ENCODE data around the gene CHCT1. TPM values are rescaled to one million over a fixed set of nuclear protein-coding genes. Genes with fewer than 3 reads are reported as not detected.

Gene CHCT1
- total RNA-seq, 1 experiment from 2014 or later, result not detected

- Mint-ChIP-seq H3K27me3 (ENCODE audit: unreplicated experiment) (no peaks in the 10 kb centered on the region), H3K27ac (ENCODE audit: unreplicated experiment) (no peak overlapping the region), H3K36me3 (ENCODE audit: insufficient read depth, unreplicated experiment) (peaks cover 12% of the 10 kb centered on the region), H3K4me3 (ENCODE audit: low read depth, unreplicated experiment) (no peak overlapping the region), H3K4me1 (ENCODE audit: low read depth, unreplicated experiment) (peaks cover 8% of the 10 kb centered on the region), H3K9me3 (ENCODE audit: low read depth, unreplicated experiment) (no peaks in the 10 kb centered on the region)
- CTCF ChIA-PET, result no interaction called here
- no peak for DNase-seq
- TF ChIP-seq, protein P1, sequence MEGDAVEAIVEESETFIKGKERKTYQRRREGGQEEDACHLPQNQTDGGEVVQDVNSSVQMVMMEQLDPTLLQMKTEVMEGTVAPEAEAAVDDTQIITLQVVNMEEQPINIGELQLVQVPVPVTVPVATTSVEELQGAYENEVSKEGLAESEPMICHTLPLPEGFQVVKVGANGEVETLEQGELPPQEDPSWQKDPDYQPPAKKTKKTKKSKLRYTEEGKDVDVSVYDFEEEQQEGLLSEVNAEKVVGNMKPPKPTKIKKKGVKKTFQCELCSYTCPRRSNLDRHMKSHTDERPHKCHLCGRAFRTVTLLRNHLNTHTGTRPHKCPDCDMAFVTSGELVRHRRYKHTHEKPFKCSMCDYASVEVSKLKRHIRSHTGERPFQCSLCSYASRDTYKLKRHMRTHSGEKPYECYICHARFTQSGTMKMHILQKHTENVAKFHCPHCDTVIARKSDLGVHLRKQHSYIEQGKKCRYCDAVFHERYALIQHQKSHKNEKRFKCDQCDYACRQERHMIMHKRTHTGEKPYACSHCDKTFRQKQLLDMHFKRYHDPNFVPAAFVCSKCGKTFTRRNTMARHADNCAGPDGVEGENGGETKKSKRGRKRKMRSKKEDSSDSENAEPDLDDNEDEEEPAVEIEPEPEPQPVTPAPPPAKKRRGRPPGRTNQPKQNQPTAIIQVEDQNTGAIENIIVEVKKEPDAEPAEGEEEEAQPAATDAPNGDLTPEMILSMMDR (IDR thresholded peaks at IDR 0.05; ENCODE audit: unreplicated experiment), result no peak
- BruUV-seq (replicated peaks), result no TSS peak
- intact Hi-C loops (cut with micrococcal nuclease; ENCODE audit: unreplicated experiment), result no loop called here
These were observed 50.2 kb downstream of the CHCT1 start for GRCh38 chr17:60472449-60472848.

- CTCF ChIA-PET, result no interaction called here
- BruUV-seq (replicated peaks), result no TSS peak
- Mint-ChIP-seq H3K4me3 (ENCODE audit: low read depth, unreplicated experiment) (no peak overlapping the region), H3K4me1 (ENCODE audit: low read depth, unreplicated experiment) (peaks cover 8% of the 10 kb centered on the region), H3K27ac (ENCODE audit: unreplicated experiment) (no peak overlapping the region), H3K9me3 (ENCODE audit: low read depth, unreplicated experiment) (no peaks in the 10 kb centered on the region), H3K36me3 (ENCODE audit: insufficient read depth, unreplicated experiment) (peaks cover 8% of the 10 kb centered on the region), H3K27me3 (ENCODE audit: unreplicated experiment) (no peaks in the 10 kb centered on the region)
- intact Hi-C loops (cut with micrococcal nuclease; ENCODE audit: unreplicated experiment), result no loop called here
- TF ChIP-seq, protein P1 (IDR thresholded peaks at IDR 0.05; ENCODE audit: unreplicated experiment), result no peak
- DNase-seq, result no peak
These were observed 51.5 kb downstream of the CHCT1 start for GRCh38 chr17:60473788-60474187.

Other genes with a start within 250 kb of the CHCT1 start
- 29.6 and 29.9 TPM in 2 replicates for gene USP32, start 30.4 kb upstream of the CHCT1 start, total RNA-seq (2022)
- 24.3 and 27.2 TPM in 2 replicates for gene APPBP2, start 103.8 kb downstream of the CHCT1 start, total RNA-seq (2022)
- 7.6 and 7.7 TPM in 2 replicates for gene PPM1D, start 177.7 kb downstream of the CHCT1 start, total RNA-seq (2022)

All from Calu3 (cell line).